ENCODE measurements around the gene DBN1.

DBN1 gene

GRCh38 chr5:177465044-177465443, 8.4 kb downstream of the DBN1 start:
- in situ Hi-C loops (cut with MboI; ENCODE audit: low pct_unique_long_range_greater_than_20kb, low sequenced_read_pairs) = no loop called here

GRCh38 chr5:177462021-177462670, 11.3 kb downstream of the DBN1 start:
- peak; percentile 72 for DNase-seq
- in situ Hi-C loops (cut with MboI; ENCODE audit: low pct_unique_long_range_greater_than_20kb, low sequenced_read_pairs) = no loop called here

More at GRCh38 chr5:177465044-177465443, 8.4 kb downstream of the DBN1 start:
- DNase-seq = no peak

- no peak for DNase-seq
- in situ Hi-C loops (cut with MboI; ENCODE audit: low pct_unique_long_range_greater_than_20kb, low sequenced_read_pairs) = no loop called here
These were observed 13.4 kb downstream of the DBN1 start for GRCh38 chr5:177459819-177460628.

GRCh38 chr5:177459357-177459756, 14.1 kb downstream of the DBN1 start:
- no peak for DNase-seq
- in situ Hi-C loops (cut with MboI; ENCODE audit: low pct_unique_long_range_greater_than_20kb, low sequenced_read_pairs) = no loop called here

- in situ Hi-C loops (cut with MboI; ENCODE audit: low pct_unique_long_range_greater_than_20kb, low sequenced_read_pairs) = no loop called here
- no peak for DNase-seq
These were observed 14.5 kb downstream of the DBN1 start for GRCh38 chr5:177458912-177459350.

GRCh38 chr5:177457852-177458681, 15.4 kb downstream of the DBN1 start:
- DNase-seq = no peak
- in situ Hi-C loops (cut with MboI; ENCODE audit: low pct_unique_long_range_greater_than_20kb, low sequenced_read_pairs) = no loop called here

- DNase-seq = peak; percentile 95
- in situ Hi-C loops (cut with MboI; ENCODE audit: low pct_unique_long_range_greater_than_20kb, low sequenced_read_pairs) = no loop called here
These were observed 16.2 kb downstream of the DBN1 start for GRCh38 chr5:177456976-177457851.

- DNase-seq = no peak
- in situ Hi-C loops (cut with MboI; ENCODE audit: low pct_unique_long_range_greater_than_20kb, low sequenced_read_pairs) = no loop called here
These were observed 16.9 kb downstream of the DBN1 start for GRCh38 chr5:177456591-177456964.

- in situ Hi-C loops (cut with MboI; ENCODE audit: low pct_unique_long_range_greater_than_20kb, low sequenced_read_pairs) = no loop called here
- peak; percentile 86 for DNase-seq
These were observed 17.5 kb downstream of the DBN1 start for GRCh38 chr5:177455661-177456590.

GRCh38 chr5:177455036-177455660, 18.3 kb downstream of the DBN1 start:
- in situ Hi-C loops (cut with MboI; ENCODE audit: low pct_unique_long_range_greater_than_20kb, low sequenced_read_pairs) = no loop called here
- DNase-seq = peak; percentile 89

- in situ Hi-C loops (cut with MboI; ENCODE audit: low pct_unique_long_range_greater_than_20kb, low sequenced_read_pairs) = no loop called here
- DNase-seq = peak; percentile 95
These were observed 18.9 kb downstream of the DBN1 start for GRCh38 chr5:177454397-177455035.

- no peak for DNase-seq
- in situ Hi-C loops (cut with MboI; ENCODE audit: low pct_unique_long_range_greater_than_20kb, low sequenced_read_pairs) = no loop called here
These were observed 19.5 kb downstream of the DBN1 start for GRCh38 chr5:177453852-177454396.

GRCh38 chr5:177452688-177453638, 20.5 kb downstream of the DBN1 start:
- in situ Hi-C loops (cut with MboI; ENCODE audit: low pct_unique_long_range_greater_than_20kb, low sequenced_read_pairs) = no loop called here
- DNase-seq = no peak

GRCh38 chr5:177450667-177451424, 22.6 kb downstream of the DBN1 start:
- in situ Hi-C loops (cut with MboI; ENCODE audit: low pct_unique_long_range_greater_than_20kb, low sequenced_read_pairs) = no loop called here
- no peak for DNase-seq
